MM.1S (cell line): ENCODE measurements around the gene FXYD3.

Experiments
- DNase-seq: peaks from one replicate; pipeline ENCODE4 v3.0.0-alpha.2; 2015
- H2AFZ ChIP-seq: fragments of 300-600 bp; sonication (generic); 2 replicates; pipeline ENCODE4 v1.6.0; 2016; ENCODE audit warnings: antibody characterized with exemption, low read length
- H3F3A ChIP-seq: fragments of 300-600 bp; sonication (generic); 2 replicates; pipeline ENCODE4 v1.6.1; 2016; ENCODE audit warnings: mild to moderate bottlenecking, antibody characterized with exemption, low read length, moderate library complexity, mixed read lengths; ENCODE audit not compliant: insufficient read depth
- H3K27ac ChIP-seq: fragments of 300-600 bp; sonication (generic); 2 replicates; pipeline ENCODE4 v1.5.1; 2016; ENCODE audit warnings: mild to moderate bottlenecking, low read length
- H3K27me3 ChIP-seq: fragments of 300-600 bp; sonication (generic); replicated peaks from 2 replicates; pipeline ENCODE4 v1.6.0; 2016; ENCODE audit warnings: low read length; ENCODE audit not compliant: insufficient read depth
- H3K36me3 ChIP-seq: fragments of 300-600 bp; sonication (generic); replicated peaks from 2 replicates; pipeline ENCODE4 v1.6.1; 2016; ENCODE audit warnings: mild to moderate bottlenecking, low read length, mixed read lengths; ENCODE audit not compliant: insufficient read depth
- H3K4me1 ChIP-seq: fragments of 300-600 bp; sonication (generic); 2 replicates; pipeline ENCODE4 v1.6.1; 2016; ENCODE audit warnings: low read length, mixed read lengths
- H3K4me2 ChIP-seq: fragments of 300-600 bp; sonication (generic); 2 replicates; pipeline ENCODE4 v1.6.0; 2016; ENCODE audit warnings: low read depth, low read length
- H3K4me3 ChIP-seq: fragments of 300-600 bp; sonication (generic); 2 replicates; pipeline ENCODE4 v1.5.1; 2016; ENCODE audit warnings: low read length, mixed read lengths
- H3K79me2 ChIP-seq: fragments of 300-600 bp; sonication (generic); 2 replicates; pipeline ENCODE4 v1.6.1; 2016; ENCODE audit warnings: mixed run types, low read length, mixed read lengths
- H3K9ac ChIP-seq: fragments of 300-600 bp; sonication (generic); 2 replicates; pipeline ENCODE4 v1.6.1; 2016; ENCODE audit warnings: low read length, mixed read lengths
- H3K9me2 ChIP-seq: fragments of 300-600 bp; sonication (generic); replicated peaks from 2 replicates; pipeline ENCODE4 v1.6.1; 2016; ENCODE audit warnings: mild to moderate bottlenecking, low read length, mixed read lengths; ENCODE audit not compliant: insufficient read depth
- H3K9me3 ChIP-seq: fragments of 300-600 bp; sonication (generic); replicated peaks from 2 replicates; pipeline ENCODE4 v1.6.1; 2016; ENCODE audit warnings: mild to moderate bottlenecking, low read length, mixed read lengths; ENCODE audit not compliant: insufficient read depth
- H4K20me1 ChIP-seq: fragments of 300-600 bp; sonication (generic); 2 replicates; pipeline ENCODE4 v1.6.1; 2016; ENCODE audit warnings: mild to moderate bottlenecking, low read length, moderate library complexity, mixed read lengths; ENCODE audit not compliant: insufficient read depth
- EZH2 ChIP-seq: fragments of 300-600 bp; sonication (generic); optimal IDR thresholded peaks from 2 replicates; pipeline ENCODE3; 2017; ENCODE audit warnings: low read depth, mild to moderate bottlenecking, antibody characterized with exemption, low read length, mixed read lengths
- EZH2phosphoT487 ChIP-seq: fragments of 300-600 bp; sonication (generic); IDR thresholded peaks from 2 replicates; pipeline ENCODE4 v1.6.1; 2018; ENCODE audit warnings: antibody characterized with exemption, low read length
- TF ChIP-seq, protein P1 (sequence below): fragments of 300-600 bp; sonication (generic); IDR thresholded peaks from 2 replicates; pipeline ENCODE4 v1.5.1; 2016; ENCODE audit warnings: antibody characterized with exemption, low read length, mixed read lengths

The FXYD3 gene

DNA sequence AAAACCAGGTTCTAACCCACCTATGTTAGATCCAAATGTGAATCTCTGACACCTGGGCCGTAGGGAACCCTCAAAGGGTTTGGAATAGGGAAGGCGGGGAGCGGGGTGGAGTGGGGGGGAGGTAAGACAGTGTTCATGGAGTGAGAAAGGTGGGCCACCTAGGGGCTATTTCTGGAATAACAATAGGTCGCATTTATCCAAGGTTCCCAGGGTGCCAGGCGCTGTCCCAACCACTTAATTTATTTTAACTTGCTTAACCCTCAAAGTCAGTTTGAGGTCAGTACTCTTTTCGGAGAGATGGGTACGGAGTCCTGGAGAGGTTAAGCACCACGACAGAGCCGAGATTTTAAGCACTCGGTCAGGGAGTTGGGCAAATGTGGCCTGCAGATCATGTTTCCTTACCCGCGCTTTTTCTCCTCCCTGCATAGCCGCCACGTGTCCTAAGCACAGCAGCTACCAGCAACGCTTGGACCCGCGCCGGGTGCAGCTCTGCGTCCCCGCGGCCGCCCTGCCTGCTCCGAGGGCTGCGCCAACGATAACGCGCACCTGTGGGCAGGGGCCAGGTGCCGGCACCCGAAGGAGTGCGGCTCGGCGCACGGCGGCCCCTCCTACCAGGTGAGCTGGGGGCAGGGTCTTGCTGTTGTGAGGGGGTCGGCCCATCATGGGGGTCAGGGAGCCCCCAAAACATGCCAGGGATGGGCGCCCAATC is 25.0 kb upstream of the FXYD3 start:
- no peaks in the 10 kb centered on the region for H3K4me1 ChIP-seq
- no peaks in the 10 kb centered on the region for H3K9me2 ChIP-seq
- no peak overlapping the region for H3K4me3 ChIP-seq
- no peak overlapping the region for H3K9ac ChIP-seq
- peak overlapping the region; percentile 34; the same call in 1 of the 2 replicates for H2AFZ ChIP-seq
- no peak overlapping the region for H3K27ac ChIP-seq
- H3F3A ChIP-seq = no peaks in the 10 kb centered on the region
- no peaks in the 10 kb centered on the region for H3K9me3 ChIP-seq
- DNase-seq = peak; percentile 16
- peaks cover 53% of the 10 kb centered on the region for H3K27me3 ChIP-seq
- H3K36me3 ChIP-seq = no peaks in the 10 kb centered on the region
- TF ChIP-seq, protein P1, sequence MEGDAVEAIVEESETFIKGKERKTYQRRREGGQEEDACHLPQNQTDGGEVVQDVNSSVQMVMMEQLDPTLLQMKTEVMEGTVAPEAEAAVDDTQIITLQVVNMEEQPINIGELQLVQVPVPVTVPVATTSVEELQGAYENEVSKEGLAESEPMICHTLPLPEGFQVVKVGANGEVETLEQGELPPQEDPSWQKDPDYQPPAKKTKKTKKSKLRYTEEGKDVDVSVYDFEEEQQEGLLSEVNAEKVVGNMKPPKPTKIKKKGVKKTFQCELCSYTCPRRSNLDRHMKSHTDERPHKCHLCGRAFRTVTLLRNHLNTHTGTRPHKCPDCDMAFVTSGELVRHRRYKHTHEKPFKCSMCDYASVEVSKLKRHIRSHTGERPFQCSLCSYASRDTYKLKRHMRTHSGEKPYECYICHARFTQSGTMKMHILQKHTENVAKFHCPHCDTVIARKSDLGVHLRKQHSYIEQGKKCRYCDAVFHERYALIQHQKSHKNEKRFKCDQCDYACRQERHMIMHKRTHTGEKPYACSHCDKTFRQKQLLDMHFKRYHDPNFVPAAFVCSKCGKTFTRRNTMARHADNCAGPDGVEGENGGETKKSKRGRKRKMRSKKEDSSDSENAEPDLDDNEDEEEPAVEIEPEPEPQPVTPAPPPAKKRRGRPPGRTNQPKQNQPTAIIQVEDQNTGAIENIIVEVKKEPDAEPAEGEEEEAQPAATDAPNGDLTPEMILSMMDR = peak; percentile 49
- no peak for TF ChIP-seq EZH2phosphoT487
- peak overlapping the region; percentile 42 for H3K4me2 ChIP-seq
- no peaks in the 10 kb centered on the region for H4K20me1 ChIP-seq
- H3K79me2 ChIP-seq = no peaks in the 10 kb centered on the region

DNA sequence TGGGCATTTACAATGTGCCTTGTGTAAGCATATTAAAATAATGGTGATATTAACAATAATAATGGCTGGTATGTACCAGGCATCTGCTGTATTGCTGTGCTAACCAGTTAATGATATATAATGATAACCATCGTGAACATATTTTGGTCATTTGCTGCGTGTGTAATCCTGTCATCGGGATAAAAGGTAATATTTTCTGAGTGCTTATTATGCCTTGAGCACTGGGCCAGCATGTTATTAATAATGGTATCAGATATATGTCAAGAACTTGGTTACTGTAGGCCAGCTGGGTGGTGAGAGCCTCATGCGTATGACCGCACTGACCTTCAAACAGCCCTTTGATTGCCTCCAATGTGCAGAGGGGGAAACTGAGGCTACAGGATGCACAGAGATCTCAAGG is 22.2 kb upstream of the FXYD3 start:
- Histone ChIP-seq H3K27me3 (peaks cover 57% of the 10 kb centered on the region), H3K4me1 (no peaks in the 10 kb centered on the region), H3K4me3 (no peak overlapping the region), H3K36me3 (no peaks in the 10 kb centered on the region), H3K27ac (no peak overlapping the region), H4K20me1 (no peaks in the 10 kb centered on the region), H3K4me2 (no peak overlapping the region), H3K9ac (no peak overlapping the region), H3F3A (no peaks in the 10 kb centered on the region), H2AFZ (no peak overlapping the region), H3K9me3 (no peaks in the 10 kb centered on the region), H3K79me2 (no peaks in the 10 kb centered on the region), H3K9me2 (no peaks in the 10 kb centered on the region)
- TF ChIP-seq, protein P1 = no peak
- TF ChIP-seq EZH2 (no peak), EZH2phosphoT487 (no peak)
- DNase-seq = no peak

DNA sequence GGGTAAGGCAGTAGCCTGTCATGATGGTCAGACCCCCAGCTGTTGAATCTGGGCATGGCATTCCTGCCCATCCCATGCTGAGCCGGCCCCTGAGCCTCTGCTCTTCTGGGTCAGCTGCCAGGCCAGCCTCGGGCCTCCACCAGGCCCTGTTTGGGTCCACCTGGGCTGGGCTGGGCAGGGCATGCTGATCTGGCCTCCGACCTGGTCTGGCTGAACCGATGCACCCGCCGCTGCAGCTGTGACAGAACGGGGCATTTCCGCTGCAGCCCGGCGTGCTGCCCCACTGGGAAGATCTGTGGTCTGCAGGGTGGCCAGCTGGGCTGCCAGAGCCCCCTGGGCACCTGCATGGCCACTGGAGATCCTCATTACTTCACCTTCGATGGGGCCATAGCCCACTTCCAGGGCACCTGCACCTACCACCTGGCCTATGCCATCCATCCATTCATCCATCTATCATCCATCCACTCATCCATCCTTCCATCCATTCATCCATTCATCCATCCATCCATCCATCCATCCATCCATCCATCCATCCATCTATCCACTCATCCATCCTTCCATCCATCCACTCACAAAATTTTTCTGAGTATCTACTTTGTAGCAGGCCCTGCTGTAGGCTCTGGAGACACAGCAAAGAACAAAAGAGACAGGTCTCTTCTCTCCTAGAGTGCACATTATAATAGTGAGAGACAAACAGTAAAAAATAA is 21.5 kb upstream of the FXYD3 start:
- no peaks in the 10 kb centered on the region for H3K9me3 ChIP-seq
- no peak for DNase-seq
- no peaks in the 10 kb centered on the region for H3K36me3 ChIP-seq
- no peaks in the 10 kb centered on the region for H3K4me1 ChIP-seq
- no peaks in the 10 kb centered on the region for H3K9me2 ChIP-seq
- TF ChIP-seq EZH2phosphoT487 = no peak
- no peak for TF ChIP-seq EZH2
- TF ChIP-seq, protein P1 = no peak
- H3K79me2 ChIP-seq = no peaks in the 10 kb centered on the region
- no peak overlapping the region for H3K4me3 ChIP-seq
- H3K9ac ChIP-seq = no peak overlapping the region
- no peak overlapping the region for H2AFZ ChIP-seq
- H3F3A ChIP-seq = no peaks in the 10 kb centered on the region
- H4K20me1 ChIP-seq = no peaks in the 10 kb centered on the region
- H3K27ac ChIP-seq = no peak overlapping the region
- H3K4me2 ChIP-seq = no peak overlapping the region
- peaks cover 57% of the 10 kb centered on the region for H3K27me3 ChIP-seq
